ENCODE data around the gene RNASEH2C. TPM values are rescaled to one million over a fixed set of nuclear protein-coding genes. Genes with fewer than 3 reads are reported as not detected.

RNASEH2C gene
- total and polyA plus RNA-seq, 2 of the 13 experiments (the other 11 are each of a cell fraction or from before 2014, with no cell fraction given) = 27.4 to 50.9 TPM

DNA sequence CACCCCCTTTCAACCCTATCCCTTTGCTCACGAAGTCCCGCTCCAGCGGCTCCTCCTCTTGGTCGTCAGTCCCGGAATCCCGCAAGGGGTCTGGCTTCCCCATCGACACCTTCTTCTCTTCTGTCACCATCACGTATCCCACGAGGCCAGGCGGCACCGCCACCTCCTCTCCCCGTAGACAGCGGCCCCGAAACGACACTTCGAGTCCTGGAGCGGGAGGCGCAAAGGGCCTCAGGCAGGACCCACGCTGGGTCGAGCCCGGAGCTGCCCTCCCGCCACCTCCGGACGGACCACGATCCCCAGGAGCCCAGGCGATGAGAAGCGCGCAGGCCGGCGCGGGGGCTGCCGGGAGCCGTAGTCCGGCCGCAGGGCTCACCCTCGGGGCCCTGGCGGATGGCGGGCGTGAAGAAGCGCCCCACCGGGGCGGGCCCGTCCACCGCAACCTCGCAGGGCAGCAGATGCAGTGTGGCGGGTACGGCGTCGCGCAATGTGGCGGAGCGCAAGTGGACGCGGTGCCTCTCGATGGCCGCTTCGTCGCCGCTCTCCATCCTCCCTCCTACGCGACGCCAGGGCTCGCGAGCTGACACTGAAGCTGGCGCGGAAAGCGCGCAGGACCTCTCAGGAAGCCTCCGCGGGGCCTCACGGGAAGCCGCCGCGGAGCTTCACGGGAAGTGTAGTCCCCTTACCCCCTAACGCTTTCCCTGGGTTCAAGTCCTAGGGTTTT lies at the start of gene RNASEH2C (continued):
- no peak for TF ChIP-seq FOXK2 (IDR thresholded peaks at IDR 0.05)
- TF ChIP-seq ARHGAP35 (CRISPR knock-in tag; IDR thresholded peaks at IDR 0.05; ENCODE audit: borderline replicate concordance) = peak; percentile 82; the same call in 1 of the 2 replicates
- TF ChIP-seq AGO1 (IDR thresholded peaks at IDR 0.05; ENCODE audit: low read depth, low read length, poor library complexity, severe bottlenecking) = peak; percentile 68
- TF ChIP-seq CREB1 (IDR thresholded peaks at IDR 0.05) = peak; percentile 54
- peak; percentile 62; the same call in 1 of the 2 replicates for TF ChIP-seq CREB1 (CRISPR knock-in tag; IDR thresholded peaks at IDR 0.05)
- TF ChIP-seq MTERF4 (CRISPR knock-in tag; IDR thresholded peaks at IDR 0.05) = peak; percentile 78; the same call in 1 of the 2 replicates
- peak; percentile 58 for TF ChIP-seq RXRA (CRISPR knock-in tag; IDR thresholded peaks at IDR 0.05)
- TF ChIP-seq ZNF747 (CRISPR knock-in tag; IDR thresholded peaks at IDR 0.05; ENCODE audit: borderline replicate concordance) = no peak
- TF ChIP-seq CBX2 (IDR thresholded peaks at IDR 0.05; ENCODE audit: low read depth, low read length) = no peak
- TF ChIP-seq CBX2 (CRISPR knock-in tag; IDR thresholded peaks at IDR 0.05; ENCODE audit: low read depth) = no peak
- TF ChIP-seq ATF3 (CRISPR knock-in tag; IDR thresholded peaks at IDR 0.05) = peak; percentile 13; the same call in 1 of the 2 replicates
- peak; percentile 90 for TF ChIP-seq PCBP2 (optimal IDR thresholded peaks at IDR 0.05; ENCODE audit: low read depth, low read length, poor library complexity, severe bottlenecking)
- no peak for TF ChIP-seq ZNF678 (CRISPR knock-in tag; IDR thresholded peaks at IDR 0.05)
- TF ChIP-seq, protein P1, sequence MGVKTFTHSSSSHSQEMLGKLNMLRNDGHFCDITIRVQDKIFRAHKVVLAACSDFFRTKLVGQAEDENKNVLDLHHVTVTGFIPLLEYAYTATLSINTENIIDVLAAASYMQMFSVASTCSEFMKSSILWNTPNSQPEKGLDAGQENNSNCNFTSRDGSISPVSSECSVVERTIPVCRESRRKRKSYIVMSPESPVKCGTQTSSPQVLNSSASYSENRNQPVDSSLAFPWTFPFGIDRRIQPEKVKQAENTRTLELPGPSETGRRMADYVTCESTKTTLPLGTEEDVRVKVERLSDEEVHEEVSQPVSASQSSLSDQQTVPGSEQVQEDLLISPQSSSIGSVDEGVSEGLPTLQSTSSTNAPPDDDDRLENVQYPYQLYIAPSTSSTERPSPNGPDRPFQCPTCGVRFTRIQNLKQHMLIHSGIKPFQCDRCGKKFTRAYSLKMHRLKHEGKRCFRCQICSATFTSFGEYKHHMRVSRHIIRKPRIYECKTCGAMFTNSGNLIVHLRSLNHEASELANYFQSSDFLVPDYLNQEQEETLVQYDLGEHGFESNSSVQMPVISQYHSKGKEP (CRISPR knock-in tag; IDR thresholded peaks at IDR 0.05) = 0 out of 2 replicates have a peak, but pooled peaks have one; percentile 67
- no peak for TF ChIP-seq PHF5A (CRISPR knock-in tag; IDR thresholded peaks at IDR 0.05; ENCODE audit: low read depth, unreplicated experiment)
- TF ChIP-seq FOSL2 (CRISPR knock-in tag; IDR thresholded peaks at IDR 0.05) = peak; percentile 42
- no peak for TF ChIP-seq HMG20A (CRISPR knock-in tag; IDR thresholded peaks at IDR 0.05; ENCODE audit: borderline replicate concordance)
- peak; percentile 84 for TF ChIP-seq CHD2 (IDR thresholded peaks at IDR 0.05; ENCODE audit: low read depth, low read length)
- 0 out of 2 replicates have a peak, but pooled peaks have one; percentile 66 for TF ChIP-seq ZFP82 (CRISPR knock-in tag; IDR thresholded peaks at IDR 0.05; ENCODE audit: borderline replicate concordance)
- peak; percentile 40; the same call in 1 of the 2 replicates for TF ChIP-seq ZSCAN9 (CRISPR knock-in tag; IDR thresholded peaks at IDR 0.05; ENCODE audit: borderline replicate concordance)
- TF ChIP-seq ZFAT (CRISPR knock-in tag; conservative IDR thresholded peaks at IDR 0.05) = no peak
- TF ChIP-seq TFDP2 (CRISPR knock-in tag; IDR thresholded peaks at IDR 0.05) = peak; percentile 94
- 0 out of 2 replicates have a peak, but pooled peaks have one; percentile 27 for TF ChIP-seq ZNF558 (CRISPR knock-in tag; IDR thresholded peaks at IDR 0.05; ENCODE audit: borderline replicate concordance)
- TF ChIP-seq ZBTB33 (CRISPR knock-in tag; IDR thresholded peaks at IDR 0.05) = peak; percentile 22; the same call in 1 of the 2 replicates
- peak; percentile 39; the same call in 1 of the 2 replicates for TF ChIP-seq NFKB2 (CRISPR knock-in tag; IDR thresholded peaks at IDR 0.05; ENCODE audit: borderline replicate concordance)
